H1 (cell line): ENCODE results near the gene PABPN1. TPM values are rescaled to one million over a fixed set of nuclear protein-coding genes. Genes with fewer than 3 reads are reported as not detected.
A peak's percentile ranks its signal among the peaks of the same experiment; 100 is the strongest.

Experiments
- CTCF ChIA-PET: fragments of 300-600 bp; sonication (Branson Sonifier 250); formaldehyde crosslinking; loops from one replicate; lab custom pipeline; 2021; ENCODE audit not compliant: partially characterized antibody; lab: Charles Lee
- POLR2A ChIA-PET: fragments of 300-600 bp; sonication (Branson Sonifier 250); formaldehyde crosslinking; loops from one replicate; lab custom pipeline; 2021; ENCODE audit warnings: inconsistent platforms; ENCODE audit not compliant: partially characterized antibody; lab: Charles Lee
- DNase-seq, 2 experiments: peaks; one replicate each; pipeline versions ENCODE4 v3.0.0 to v3.0.0-alpha.2; 2010 to 2022; ENCODE audit warnings: low spot score in 2 of 2, low read depth in 1 of 2, mixed read lengths in 1 of 2
- FAIRE-seq: peaks from 2 replicates; lab custom pipeline; 2011; peaks lifted over from hg19 to GRCh38; lab: Jason Lieb, UNC
- H2AFZ ChIP-seq: 2 replicates; pipeline ENCODE4 v1.8.1; 2012; ENCODE audit warnings: low read length, inconsistent platforms
- H2AK5ac ChIP-seq: 2 replicates; pipeline ENCODE4 v1.6.1; 2013; ENCODE audit warnings: low read depth, low read length
- H2BK120ac ChIP-seq: replicated peaks from 2 replicates; pipeline ENCODE3; 2013; ENCODE audit warnings: low read depth, low read length, inconsistent platforms
- H2BK12ac ChIP-seq: 2 replicates; pipeline ENCODE4 v1.6.1; 2013; ENCODE audit warnings: low read depth, low read length
- H2BK15ac ChIP-seq: 2 replicates; pipeline ENCODE4 v1.6.1; 2013; ENCODE audit warnings: low read length
- H2BK20ac ChIP-seq: 2 replicates; pipeline ENCODE4 v1.6.1; 2013; ENCODE audit warnings: low read length
- H2BK5ac ChIP-seq: 2 replicates; pipeline ENCODE4 v1.6.1; 2013; ENCODE audit warnings: low read depth, low read length
- H3K14ac ChIP-seq: 2 replicates; pipeline ENCODE4 v1.6.1; 2013; ENCODE audit warnings: inconsistent platforms; ENCODE audit not compliant: insufficient read length
- H3K18ac ChIP-seq: 2 replicates; pipeline ENCODE4 v1.6.1; 2013; ENCODE audit warnings: low read length; ENCODE audit errors: extremely low read depth
- H3K23ac ChIP-seq: 2 replicates; pipeline ENCODE4 v1.6.1; 2013; ENCODE audit warnings: inconsistent platforms; ENCODE audit not compliant: insufficient read length
- H3K23me2 ChIP-seq: 2 replicates; pipeline ENCODE4 v1.6.1; 2013; ENCODE audit warnings: low read depth, low read length
- H3K27ac ChIP-seq: 2 replicates; pipeline ENCODE4 v1.6.1; 2011; ENCODE audit warnings: low read depth, low read length, inconsistent platforms
- H3K27me3 ChIP-seq, 4 experiments: replicated peaks in 1 of 4; 1 replicate in 1 of 4; 2 replicates in 3 of 4; pipeline versions ENCODE4 v1.6.1 to v1.8.1; 2011 to 2013; ENCODE audit warnings: low read length in 3 of 4, mild to moderate bottlenecking in 3 of 4, inconsistent platforms in 2 of 4, mixed read lengths in 2 of 4, moderate library complexity in 1 of 4; ENCODE audit not compliant: control insufficient read depth in 3 of 4, insufficient read depth in 3 of 4; ENCODE audit errors: extremely low read depth in 1 of 4
- H3K36me3 ChIP-seq, 4 experiments: 2 replicates each; pipeline versions ENCODE4 v1.6.1 to v1.8.1; 2011 to 2013; ENCODE audit warnings: mild to moderate bottlenecking in 4 of 4, low read length in 3 of 4, moderate library complexity in 2 of 4, control low read depth in 1 of 4, inconsistent platforms in 1 of 4; ENCODE audit not compliant: insufficient read depth in 4 of 4, control insufficient read depth in 2 of 4
- H3K4ac ChIP-seq: replicated peaks from 2 replicates; pipeline ENCODE3; 2013; ENCODE audit warnings: low read length, low read depth, mixed read lengths, inconsistent platforms; ENCODE audit not compliant: insufficient read length
- H3K4me1 ChIP-seq, 4 experiments: replicated peaks in 1 of 4; 1 replicate in 1 of 4; 2 replicates in 3 of 4; pipeline versions ENCODE4 v1.6.1 to v1.8.1; 2011 to 2013; ENCODE audit warnings: low read length in 3 of 4, inconsistent platforms in 2 of 4, mixed read lengths in 1 of 4; ENCODE audit not compliant: insufficient read depth in 4 of 4, control insufficient read depth in 3 of 4
- H3K4me2 ChIP-seq, 2 experiments: 2 replicates each; pipeline versions ENCODE4 v1.6.1 to v1.8.1; 2011 to 2013; ENCODE audit warnings: low read depth in 2 of 2, low read length in 2 of 2, control low read depth in 1 of 2, inconsistent platforms in 1 of 2, mild to moderate bottlenecking in 1 of 2; ENCODE audit not compliant: insufficient read depth in 1 of 2
- H3K4me3 ChIP-seq, 4 experiments: fragments of 200-600, 300-600 bp in 1 of 4; sonication (generic), shearing (Covaris generic), sonication (Bioruptor Twin) in 1 of 4; 2 replicates each; pipeline versions ENCODE4 v1.5.1 to v1.8.1; 2011 to 2016; ENCODE audit warnings: low read length in 4 of 4, low read depth in 3 of 4, control low read depth in 2 of 4, inconsistent platforms in 2 of 4, mild to moderate bottlenecking in 2 of 4, mixed read lengths in 1 of 4, moderate library complexity in 1 of 4; ENCODE audit not compliant: insufficient read depth in 2 of 4; ENCODE audit errors: extremely low read depth in 1 of 4
- H3K56ac ChIP-seq: replicated peaks from 2 replicates; pipeline ENCODE3; 2013; ENCODE audit warnings: low read depth, mild to moderate bottlenecking, mixed read lengths, low read length, inconsistent platforms; ENCODE audit not compliant: insufficient read length
- H3K79me1 ChIP-seq: 2 replicates; pipeline ENCODE4 v1.6.1; 2013; ENCODE audit warnings: low read depth, low read length, control low read depth
- H3K79me2 ChIP-seq, 2 experiments: 2 replicates each; pipeline versions ENCODE4 v1.6.1 to v1.8.1; 2012 to 2013; ENCODE audit warnings: low read length in 2 of 2, mild to moderate bottlenecking in 2 of 2, inconsistent platforms in 1 of 2; ENCODE audit not compliant: insufficient read depth in 2 of 2, control insufficient read depth in 1 of 2
- H3K9ac ChIP-seq, 4 experiments: replicated peaks in 1 of 4; 1 replicate in 1 of 4; 2 replicates in 3 of 4; pipeline versions ENCODE4 v1.6.1 to v1.8.1; 2011 to 2013; ENCODE audit warnings: low read depth in 3 of 4, low read length in 3 of 4, control low read depth in 2 of 4, mild to moderate bottlenecking in 2 of 4, moderate library complexity in 2 of 4, inconsistent platforms in 1 of 4; ENCODE audit errors: extremely low read depth in 1 of 4
- H3K9me3 ChIP-seq, 2 experiments: 2 replicates each; pipeline versions ENCODE4 v1.6.1 to v1.8.1; 2012 to 2013; ENCODE audit warnings: mild to moderate bottlenecking in 2 of 2, moderate library complexity in 2 of 2, control low read depth in 1 of 2, inconsistent platforms in 1 of 2, low read depth in 1 of 2, low read length in 1 of 2, mixed read lengths in 1 of 2; ENCODE audit not compliant: insufficient read depth in 2 of 2
- H4K20me1 ChIP-seq, 2 experiments: replicated peaks in 1 of 2; 2 replicates each; pipeline versions ENCODE3 to v1.8.1; 2011 to 2013; ENCODE audit warnings: inconsistent platforms in 2 of 2, low read length in 2 of 2, mild to moderate bottlenecking in 1 of 2; ENCODE audit not compliant: insufficient read depth in 2 of 2, control insufficient read depth in 1 of 2
- H4K5ac ChIP-seq: 2 replicates; pipeline ENCODE4 v1.6.1; 2013; ENCODE audit warnings: low read length, low read depth, mixed read lengths, inconsistent platforms; ENCODE audit not compliant: insufficient read length
- H4K8ac ChIP-seq: 2 replicates; pipeline ENCODE4 v1.8.0; 2013; ENCODE audit warnings: mild to moderate bottlenecking, moderate library complexity, low read length, inconsistent platforms; ENCODE audit not compliant: insufficient read depth; ENCODE audit errors: extremely low read depth
- H4K91ac ChIP-seq: replicated peaks from 2 replicates; pipeline ENCODE3; 2013; ENCODE audit warnings: low read length, mixed read lengths, inconsistent platforms; ENCODE audit not compliant: insufficient read length
- HDAC2 ChIP-seq, 2 experiments: fragments of 300-600 bp in 1 of 2; sonication (generic) in 1 of 2; IDR thresholded peaks; 2 replicates each; pipeline ENCODE4 v1.6.1; 2011 to 2012; ENCODE audit warnings: low read depth in 2 of 2, low read length in 2 of 2, mild to moderate bottlenecking in 2 of 2, moderate library complexity in 2 of 2, borderline replicate concordance in 1 of 2, inconsistent platforms in 1 of 2
- WGBS, 2 experiments: shearing (Covaris generic) in 1 of 2; methylation state at CpG; one replicate each; pipeline versions ENCODE4 v1.1.6 to v1.1.7; 2013 to 2015; ENCODE audit warnings: low lambda C conversion rate in 2 of 2, mixed read lengths in 2 of 2, inconsistent platforms in 1 of 2, low coverage in 1 of 2, missing lambda C conversion rate in 1 of 2; ENCODE audit not compliant: insufficient replicate concordance in 2 of 2, insufficient coverage in 1 of 2, insufficient read length in 1 of 2; ENCODE audit errors: extremely low coverage in 1 of 2, missing lambda C conversion rate in 1 of 2; 5-methylcytosine and 5-hydroxymethylcytosine counted together
- polyA plus RNA-seq, 7 experiments: library from polyadenylated mRNA; depleted of rRNA in 3 of 7; stranded (reverse) in 5 of 7; unstranded in 2 of 7; fragments of >200 nt in 5 of 7; fragments of 200-250 nt in 2 of 7; gene quantifications; 1 replicate in 5 of 7; 2 replicates in 1 of 7; 4 replicates in 1 of 7; pipeline versions ENCODE4 v1.2.1 to v1.2.3, GENCODE V29; 2011 to 2013; ENCODE audit warnings: missing spikeins in 2 of 7, mixed read lengths in 2 of 7
- total RNA-seq: library from RNA; stranded (reverse); fragmentation: NEBNext Ultra II Directional; extraction: Animal tissue kit (Norgen Biotek cat#: 25700); gene quantifications from 2 replicates; pipeline ENCODE4 v1.2.1, GENCODE V29; 2021

Gene PABPN1
- total and polyA plus RNA-seq, 2 of the 8 experiments (the other 6 are each of a cell fraction or from before 2014, with no cell fraction given): 300 to 331 TPM

DNA sequence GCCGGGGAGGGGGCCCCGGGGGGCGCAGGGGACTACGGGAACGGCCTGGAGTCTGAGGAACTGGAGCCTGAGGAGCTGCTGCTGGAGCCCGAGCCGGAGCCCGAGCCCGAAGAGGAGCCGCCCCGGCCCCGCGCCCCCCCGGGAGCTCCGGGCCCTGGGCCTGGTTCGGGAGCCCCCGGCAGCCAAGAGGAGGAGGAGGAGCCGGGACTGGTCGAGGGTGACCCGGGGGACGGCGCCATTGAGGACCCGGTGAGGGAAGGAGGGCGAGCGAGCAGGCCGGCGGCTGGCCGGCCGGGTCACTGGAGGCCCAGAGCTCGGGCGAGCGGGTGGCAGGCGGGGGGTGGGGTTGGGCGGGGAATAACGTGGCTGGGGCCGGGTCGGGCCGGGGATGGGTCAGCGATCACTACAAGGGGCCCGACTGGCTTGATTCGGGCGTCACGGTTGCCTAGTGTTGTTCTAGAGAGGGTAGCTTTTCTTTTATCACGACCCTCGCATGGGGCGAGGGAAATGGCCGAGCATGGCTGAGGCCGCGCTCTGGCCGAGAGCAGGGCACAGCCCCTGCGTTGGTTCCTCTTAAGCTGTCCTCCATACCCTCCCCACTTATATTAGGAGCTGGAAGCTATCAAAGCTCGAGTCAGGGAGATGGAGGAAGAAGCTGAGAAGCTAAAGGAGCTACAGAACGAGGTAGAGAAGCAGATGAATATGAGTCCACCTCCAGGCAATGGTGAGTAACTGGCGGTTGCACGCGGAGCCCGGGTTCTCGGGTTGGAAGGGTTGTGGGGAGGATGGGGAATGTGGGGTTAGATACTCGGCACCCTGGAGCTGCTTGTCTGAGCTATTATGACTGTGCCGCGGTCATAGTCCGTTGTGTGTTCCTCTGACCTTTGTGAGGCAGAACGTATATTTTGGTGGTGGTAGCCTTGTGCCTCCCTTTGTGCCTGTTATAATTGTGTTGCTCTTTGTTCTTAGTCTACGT is 603 bp downstream of the PABPN1 start:
- Histone ChIP-seq H3K14ac (no peak overlapping the region), H4K91ac (peak overlapping the region; percentile 79), H3K4me3 (peak overlapping the region; percentile 96 to 100 (median 99)), H3K23ac (no peak overlapping the region), H2BK12ac (peak overlapping the region; percentile 18; the same call in 1 of the 2 replicates), H3K4me1 (peaks cover 0 to 6% (median 2%) of the 10 kb centered on the region in 4 experiments; a peak in 6 of 7 replicates), H3K4ac (no peak overlapping the region), H4K20me1 (no peaks in the 10 kb centered on the region), H2BK120ac (no peak overlapping the region), H2BK15ac (no peak overlapping the region), H2BK5ac (peak overlapping the region; percentile 36), H3K27ac (peak overlapping the region; percentile 83), H3K9ac (peak overlapping the region; percentile 92 to 98 (median 96)), H3K23me2 (peaks cover 10% of the 10 kb centered on the region), H3K79me1 (peaks cover 10% of the 10 kb centered on the region; the same call in 1 of the 2 replicates), H2AK5ac (peak overlapping the region; percentile 90), H4K5ac (peak overlapping the region; percentile 89), H4K8ac (peak overlapping the region; percentile 99; the same call in 1 of the 2 replicates), H3K27me3 (no peaks in the 10 kb centered on the region), H3K18ac (peak overlapping the region; percentile 43; the same call in 1 of the 2 replicates), H3K36me3 (peaks cover 9 to 35% (median 24%) of the 10 kb centered on the region in 4 experiments; a peak in 7 of 8 replicates), H3K56ac (peak overlapping the region; percentile 71), H3K79me2 (peaks cover 11 to 17% of the 10 kb centered on the region in 2 experiments), H3K4me2 (peak overlapping the region; percentile 87 to 96), H3K9me3 (no peaks in the 10 kb centered on the region), H2BK20ac (no peak overlapping the region), H2AFZ (no peak overlapping the region)
- FAIRE-seq (no peak), DNase-seq (peak in 1 of 2 experiments; percentile 63)
- CTCF ChIA-PET: interaction anchor here (0.7 to 3.8 kb wide), 28 partner anchors 9 to 262 kb away, joined by 3 to 28 read pairs (median 3); partner anchors contain the start of genes BCL2L2 and SLC22A17
- 3% methylated on average over 36 of the region's 64 CpGs; no CpG with 5 or more reads in 1 of the 2 experiments for WGBS, 2 experiments
- POLR2A ChIA-PET: interaction anchor here (0.5 to 4.7 kb wide), 38 partner anchors 8 to 456 kb away, joined by 3 to 48 read pairs (median 5); partner anchors contain the start of genes ACIN1, AP1G2, BCL2L2 and CMTM5
- TF ChIP-seq HDAC2 (IDR thresholded peaks at IDR 0.05; ENCODE audit: borderline replicate concordance in 1 of 2, low read depth in 2 of 2, low read length in 2 of 2): no peak
